BJ (cell line): Measurements from ENCODE around the gene NDUFB1. TPM values are rescaled to one million over a fixed set of nuclear protein-coding genes. Genes with fewer than 3 reads are reported as not detected.

Source experiments
- CTCF ChIA-PET: fragments of 350-600 bp; formaldehyde crosslinking; extraction: SDS; loops from one replicate; lab custom pipeline; 2021; ENCODE audit warnings: antibody characterized with exemption, inconsistent platforms; lab: Yijun Ruan, JAX
- POLR2A ChIA-PET: fragments of 300-600 bp; sonication (Branson Sonifier 250); formaldehyde crosslinking; extraction: SDS; loops from one replicate; lab custom pipeline; 2021; ENCODE audit warnings: antibody characterized with exemption; lab: Charles Lee
- DNase-seq: peaks from one replicate; pipeline ENCODE4 v3.0.0-alpha.2; 2011; ENCODE audit warnings: low read depth
- H3K27me3 ChIP-seq: 2 replicates; pipeline ENCODE4 v1.6.0; 2011; ENCODE audit warnings: low read length; ENCODE audit not compliant: control insufficient read depth, insufficient read depth
- H3K36me3 ChIP-seq: 2 replicates; pipeline ENCODE4 v1.5.1; 2011; ENCODE audit warnings: low read length; ENCODE audit not compliant: control insufficient read depth, insufficient read depth
- H3K4me3 ChIP-seq: 2 replicates; pipeline ENCODE4 v1.5.1; 2011; ENCODE audit warnings: low read depth, mild to moderate bottlenecking, control low read depth, low read length
- CTCF ChIP-seq: IDR thresholded peaks from 2 replicates; pipeline ENCODE4 v1.5.1; 2011; ENCODE audit warnings: low read depth, mild to moderate bottlenecking, control low read depth, inconsistent platforms, low read length, moderate library complexity; ENCODE audit not compliant: insufficient read depth
- polyA minus RNA-seq: library from RNA; depleted of rRNA, polyadenylated mRNA; stranded (reverse); fragments of >200 nt; gene quantifications from 2 replicates; pipeline ENCODE4 v1.2.3, GENCODE V29; 2011; rRNA and poly(A)+ RNA removed
- polyA plus RNA-seq: library from polyadenylated mRNA; depleted of rRNA; stranded (reverse); fragments of >200 nt; gene quantifications from 2 replicates; pipeline ENCODE4 v1.2.3, GENCODE V29; 2011; rRNA removed

The NDUFB1 gene
- polyA plus RNA-seq = 163 and 327 TPM in 2 replicates
- 19.2 and 26.2 TPM in 2 replicates for polyA minus RNA-seq

DNA sequence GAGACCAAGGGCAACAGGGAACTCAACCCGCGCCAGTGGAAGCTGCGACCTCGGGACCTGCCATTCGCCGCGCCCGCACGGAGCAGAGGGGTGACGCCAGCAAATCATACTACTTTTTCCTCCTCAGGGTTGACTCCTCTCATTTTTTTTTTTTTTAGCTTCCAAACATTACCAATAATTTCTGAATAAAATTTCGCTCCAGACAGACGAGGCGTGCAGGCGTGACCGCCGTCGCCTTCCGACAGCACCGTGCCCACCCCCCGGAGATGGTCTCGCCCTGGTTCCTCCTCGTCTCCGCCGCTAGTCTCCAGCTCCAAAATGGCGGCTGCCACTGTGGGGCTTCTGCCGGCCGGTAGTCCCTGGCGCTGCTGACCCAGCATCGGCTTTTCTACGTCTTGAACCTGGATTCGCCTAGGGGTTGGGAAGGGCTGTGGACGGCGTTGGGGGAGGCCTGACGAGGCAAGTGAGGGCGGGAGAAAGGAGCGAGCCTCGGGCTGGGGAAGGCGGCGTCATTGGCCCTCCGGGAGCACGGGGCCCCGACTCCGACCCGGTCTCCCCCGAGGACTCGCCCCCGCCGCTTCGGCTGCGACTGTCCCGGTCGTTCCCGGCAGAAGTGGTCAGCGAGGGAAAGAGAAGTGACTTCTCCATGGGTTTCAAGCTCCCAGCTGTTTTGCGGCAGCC lies at the start of gene NDUFB1, which contains the start of gene CPSF2:
Gene NDUFB1, minus strand, starts transcription at position 37 of the 681 bp plus-strand sequence. CDS start 4,069 bp downstream, outside the sequence.
Gene CPSF2, plus strand, starts transcription at position 300 of the 681 bp plus-strand sequence. CDS start 9,016 bp downstream, outside the sequence.
- H3K27me3 ChIP-seq = no peaks in the 10 kb centered on the region
- no peak for DNase-seq
- TF ChIP-seq CTCF = no peak
- POLR2A ChIA-PET = interaction anchor here (0.5 to 1.1 kb wide), 3 partner anchors 9 to 38 kb away, joined by 3 to 4 read pairs (median 3); partner anchors contain the start of gene ATXN3
- CTCF ChIA-PET = interaction anchor here (0.5 to 7.5 kb wide), 5 partner anchors 13 to 230 kb away, joined by 3 to 76 read pairs (median 3); partner anchors contain the start of gene ATXN3
- 0 out of 2 replicates have a peak, but pooled peaks cover under 1% of the 10 kb centered on the region for H3K36me3 ChIP-seq
- peak within 1 kb of the TSS; percentile 82 for H3K4me3 ChIP-seq

DNA sequence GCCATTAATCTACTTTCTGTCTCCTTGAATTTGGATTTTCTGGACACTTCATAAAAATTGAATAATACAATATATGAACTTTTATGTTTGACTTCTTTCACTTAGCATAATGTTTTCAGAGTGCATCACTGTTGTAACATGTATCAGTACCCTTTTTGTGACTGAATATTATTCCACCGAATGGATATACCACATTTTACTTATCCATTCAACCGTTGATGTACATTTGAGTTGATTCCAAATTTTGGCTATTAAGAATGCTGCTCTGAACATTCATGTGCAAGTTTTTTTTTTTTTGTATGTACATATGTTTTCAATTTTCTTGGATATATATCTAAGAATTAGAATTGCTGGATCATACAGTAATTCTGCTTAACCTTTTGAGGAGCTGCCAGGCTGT lies 43.5 kb upstream of the NDUFB1 start:
- DNase-seq = no peak
- no peak for TF ChIP-seq CTCF
- POLR2A ChIA-PET = no interaction called here
- no peaks in the 10 kb centered on the region for H3K27me3 ChIP-seq
- peaks cover 1% of the 10 kb centered on the region; the same call in 1 of the 2 replicates for H3K36me3 ChIP-seq
- no peak overlapping the region for H3K4me3 ChIP-seq
- CTCF ChIA-PET = interaction anchor here (0.7 kb wide), 1 partner anchor 685 kb away, joined by 3 read pairs; no protein-coding TSS in a partner anchor

- H3K36me3 ChIP-seq = peaks cover 7% of the 10 kb centered on the region
- POLR2A ChIA-PET = no interaction called here
- no peak overlapping the region for H3K4me3 ChIP-seq
- CTCF ChIA-PET = interaction anchor here (1.1 kb wide), 1 partner anchor 17 kb away, joined by 3 read pairs; no protein-coding TSS in a partner anchor
- H3K27me3 ChIP-seq = no peaks in the 10 kb centered on the region
- no peak for DNase-seq
- no peak for TF ChIP-seq CTCF
Measured at GRCh38 chr14:92161521-92161920, 40.0 kb upstream of the NDUFB1 start.

- no peak overlapping the region for H3K4me3 ChIP-seq
- H3K36me3 ChIP-seq = peaks cover 7% of the 10 kb centered on the region
- peak; percentile 34 for DNase-seq
- no peaks in the 10 kb centered on the region for H3K27me3 ChIP-seq
- TF ChIP-seq CTCF = no peak
- ChIA-PET POLR2A (no interaction called here), CTCF (interaction anchor here (1.1 kb wide), 1 partner anchor 16 kb away, joined by 3 read pairs; no protein-coding TSS in a partner anchor)
Measured at GRCh38 chr14:92160619-92161018, 39.1 kb upstream of the NDUFB1 start.

- Histone ChIP-seq H3K36me3 (peaks cover 5% of the 10 kb centered on the region), H3K27me3 (no peaks in the 10 kb centered on the region), H3K4me3 (no peak overlapping the region)
- DNase-seq = no peak
- ChIA-PET POLR2A (interaction anchor here (0.7 kb wide), 1 partner anchor 235 kb away, joined by 3 read pairs; no protein-coding TSS in a partner anchor), CTCF (no interaction called here)
- no peak for TF ChIP-seq CTCF
Measured at GRCh38 chr14:92154283-92154942, 32.9 kb upstream of the NDUFB1 start.
